Measurements from ENCODE around the gene HOXA10.

HOXA10 gene

GRCh38 chr7:27165089-27165995 lies 8.8 kb downstream of the HOXA10 start, which contains the start of gene HOXA9:
Gene HOXA9, minus strand, starts transcription at chr7:27165537. Its CDS starts 80 bp downstream, at chr7:27165457.
- DNase-seq: peak in 1 of 2 donors; percentile 68

DNA sequence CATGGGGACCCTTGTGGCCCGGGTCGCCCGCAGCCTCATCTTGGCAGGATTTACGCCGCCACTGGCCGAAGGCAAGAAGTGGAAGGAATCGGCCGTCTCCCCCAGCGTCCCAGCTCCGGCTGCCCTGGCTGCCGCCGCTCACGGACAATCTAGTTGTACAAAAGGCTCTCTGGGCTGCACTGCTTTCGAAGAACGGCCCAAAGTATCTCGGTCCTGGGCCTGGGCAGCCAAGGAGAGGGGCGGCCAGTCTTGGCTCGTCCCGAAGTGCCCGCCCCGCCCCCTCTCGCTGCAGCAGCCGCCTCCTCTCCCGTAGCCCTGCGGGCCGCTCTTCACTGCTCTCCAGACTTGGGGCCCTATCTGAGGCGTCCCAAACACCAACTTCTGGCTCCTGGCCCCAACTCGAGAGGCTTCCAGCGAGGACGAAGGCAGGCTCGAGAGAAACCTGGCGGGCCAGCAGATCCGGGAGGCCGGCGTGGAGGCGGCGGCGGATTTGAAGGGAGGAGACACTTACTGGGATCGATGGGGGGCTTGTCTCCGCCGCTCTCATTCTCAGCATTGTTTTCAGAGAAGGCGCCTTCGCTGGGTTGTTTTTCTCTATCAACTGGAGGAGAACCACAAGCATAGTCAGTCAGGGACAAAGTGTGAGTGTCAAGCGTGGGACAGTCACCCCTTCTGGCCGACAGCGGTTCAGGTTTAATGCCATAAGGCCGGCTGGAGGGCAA lies 9.6 kb downstream of the HOXA10 start:
- no peak for DNase-seq

GRCh38 chr7:27164045-27164366 lies 10.1 kb downstream of the HOXA10 start:
- DNase-seq: no peak

DNA sequence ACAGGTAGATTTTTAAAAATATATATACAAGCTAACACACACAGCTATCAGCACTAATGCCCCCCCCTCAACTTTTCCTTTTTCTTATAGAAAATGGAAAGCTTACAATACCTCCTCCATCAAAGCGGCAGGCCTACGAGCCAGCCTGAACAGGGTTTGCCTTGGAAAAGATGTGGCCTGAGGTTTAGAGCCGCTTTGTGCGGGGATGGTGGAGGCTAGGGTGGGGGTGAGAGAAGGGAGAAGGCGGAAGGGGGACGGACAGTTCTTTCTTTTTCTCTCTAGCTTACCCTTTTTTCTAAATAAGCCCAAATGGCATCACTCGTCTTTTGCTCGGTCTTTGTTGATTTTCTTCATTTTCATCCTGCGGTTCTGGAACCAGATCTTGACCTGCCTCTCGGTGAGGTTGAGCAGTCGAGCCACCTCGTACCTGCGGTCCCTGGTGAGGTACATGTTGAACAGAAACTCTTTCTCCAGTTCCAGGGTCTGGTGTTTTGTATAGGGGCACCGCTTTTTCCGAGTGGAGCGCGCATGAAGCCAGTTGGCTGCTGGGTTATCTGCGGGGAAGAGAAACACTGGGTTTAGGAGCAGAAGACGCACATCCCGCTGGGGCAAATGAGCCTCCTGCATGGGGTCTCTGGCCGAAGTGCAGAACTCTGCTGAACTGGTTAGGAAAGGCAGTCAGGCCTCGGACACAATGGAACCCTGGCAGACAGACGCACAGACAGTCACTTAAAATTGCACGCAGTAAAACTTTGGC lies 10.7 kb downstream of the HOXA10 start:
- DNase-seq: no peak

DNA sequence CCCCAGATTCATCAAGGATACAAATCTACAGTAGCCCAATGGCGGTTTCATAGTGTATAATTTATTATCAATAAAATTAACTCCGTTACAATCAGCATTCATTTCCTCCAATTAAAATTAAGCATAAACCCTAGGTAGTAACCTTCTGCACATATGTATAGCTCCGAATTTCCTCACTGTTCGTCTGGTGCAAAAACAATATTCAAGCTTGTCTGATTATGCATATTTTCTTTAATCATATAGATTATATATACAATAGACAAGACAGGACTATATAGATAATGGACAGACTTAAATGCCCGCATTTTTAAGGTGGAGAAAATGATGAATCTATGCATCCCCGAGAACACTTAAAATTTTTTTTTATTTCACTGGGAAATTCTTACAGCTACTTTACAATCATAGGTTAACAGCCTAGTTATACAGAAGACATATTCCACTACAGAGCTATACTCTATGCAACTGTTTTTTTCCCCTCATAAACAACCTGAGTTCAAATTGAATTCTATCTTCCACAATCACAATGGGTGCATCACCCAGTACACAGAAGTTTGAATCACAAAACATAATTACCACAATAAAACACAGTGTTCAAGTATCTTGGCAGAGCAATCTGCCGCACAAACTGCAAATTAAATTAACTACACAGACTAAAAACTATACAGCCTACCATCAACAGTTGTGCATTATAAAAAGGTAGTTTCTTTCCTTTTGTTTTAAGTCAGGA lies 11.4 kb downstream of the HOXA10 start:
- DNase-seq: no peak

DNA sequence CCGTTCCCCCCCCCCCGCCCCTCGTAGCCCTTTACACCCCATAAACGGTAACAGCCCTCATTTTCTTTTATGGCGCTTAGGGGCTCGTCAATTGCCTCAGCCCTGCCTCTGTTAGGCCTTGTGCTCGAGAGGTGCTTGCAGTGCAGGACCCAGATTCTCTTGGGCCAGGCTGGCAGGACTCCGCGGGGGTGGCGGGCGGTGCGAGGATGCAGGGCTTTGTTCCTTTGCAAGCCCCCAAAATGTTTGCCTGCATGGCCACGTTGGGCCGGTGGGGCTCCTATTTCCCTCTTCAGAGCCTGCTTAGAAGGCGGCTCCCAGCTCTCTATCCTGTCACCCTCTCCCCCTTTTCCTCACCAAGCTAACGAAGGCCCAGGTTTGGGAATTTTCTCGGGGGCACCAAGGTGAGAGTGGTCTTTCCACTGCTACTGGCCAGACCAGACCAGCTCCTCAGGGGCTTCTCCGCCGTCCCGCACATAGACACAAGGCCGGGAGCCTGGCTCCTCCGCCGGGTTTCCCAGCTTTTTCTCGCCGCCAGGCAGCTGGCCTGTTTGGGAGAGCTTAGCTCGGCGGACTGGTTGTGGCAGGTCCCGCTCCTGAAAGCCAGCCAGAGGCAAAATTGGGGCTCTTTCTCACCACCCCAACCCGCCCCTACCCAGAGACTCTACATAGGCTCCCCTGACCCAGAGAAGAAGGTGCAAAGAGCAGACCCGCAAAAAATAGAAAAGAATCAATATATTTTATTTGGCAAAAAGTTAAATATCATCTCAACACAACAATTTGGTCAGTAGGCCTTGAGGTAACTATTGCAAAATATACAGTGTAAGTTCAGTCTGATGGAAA lies 12.2 kb downstream of the HOXA10 start:
- no peak for DNase-seq

DNA sequence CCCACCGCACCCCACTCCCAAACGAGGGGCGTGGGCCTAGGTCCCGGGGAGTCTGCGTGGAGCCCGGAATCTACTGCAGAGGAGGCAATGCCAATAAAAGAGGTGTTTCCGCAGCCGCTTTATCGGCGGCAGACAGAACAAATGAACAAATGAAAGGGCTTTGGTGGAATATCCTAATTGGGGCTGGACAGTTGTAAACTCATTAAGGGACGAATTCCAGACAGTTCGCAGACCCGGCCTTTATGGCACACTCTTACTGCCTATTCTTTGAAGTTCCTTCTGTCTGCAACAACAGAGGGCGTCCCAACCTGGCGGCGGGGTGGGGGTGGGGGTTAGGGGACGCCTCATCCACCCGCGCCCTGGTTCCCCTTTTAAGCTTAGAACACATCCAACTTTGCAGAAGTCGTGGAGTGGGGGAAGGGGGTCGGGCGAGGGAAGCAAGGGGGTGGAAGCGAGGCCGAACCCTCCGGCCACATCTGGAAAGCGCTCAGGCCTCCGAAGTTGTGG lies 12.9 kb downstream of the HOXA10 start:
- no peak for DNase-seq

DNA sequence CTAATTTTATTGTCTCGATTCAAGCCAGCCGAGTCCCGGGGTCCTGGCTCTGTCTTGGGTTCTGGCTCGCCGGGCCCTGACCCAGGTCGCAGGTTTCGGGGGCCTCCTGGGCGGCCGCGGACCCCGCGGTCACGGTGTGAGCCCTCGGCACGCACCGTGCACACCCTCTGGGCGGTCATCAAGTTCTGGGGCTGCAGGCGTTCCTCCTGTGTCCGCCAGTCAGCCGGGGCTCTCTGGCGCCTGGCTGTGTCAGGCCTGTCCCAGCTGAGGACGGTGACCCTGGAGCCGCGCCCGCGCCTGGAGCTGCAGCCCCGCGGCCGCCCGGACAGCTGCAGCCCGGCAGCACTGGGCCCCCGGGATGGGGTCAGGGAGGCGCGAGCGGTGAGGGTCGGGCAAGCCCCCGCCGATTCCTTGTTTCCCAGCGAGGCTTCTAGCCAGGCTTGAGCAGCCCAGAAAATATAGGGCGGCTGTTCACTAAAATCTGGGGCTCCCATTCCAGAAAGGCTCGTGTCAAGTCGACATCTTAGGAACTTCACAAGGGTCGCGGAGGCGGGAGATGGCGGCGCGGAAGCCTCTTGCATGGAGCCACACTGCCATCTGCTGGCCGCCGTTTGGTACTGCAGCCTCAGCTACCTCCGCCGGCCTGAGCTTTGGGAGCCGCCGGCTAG lies 13.4 kb downstream of the HOXA10 start:
- peak; percentile 83 to 86 for DNase-seq

DNA sequence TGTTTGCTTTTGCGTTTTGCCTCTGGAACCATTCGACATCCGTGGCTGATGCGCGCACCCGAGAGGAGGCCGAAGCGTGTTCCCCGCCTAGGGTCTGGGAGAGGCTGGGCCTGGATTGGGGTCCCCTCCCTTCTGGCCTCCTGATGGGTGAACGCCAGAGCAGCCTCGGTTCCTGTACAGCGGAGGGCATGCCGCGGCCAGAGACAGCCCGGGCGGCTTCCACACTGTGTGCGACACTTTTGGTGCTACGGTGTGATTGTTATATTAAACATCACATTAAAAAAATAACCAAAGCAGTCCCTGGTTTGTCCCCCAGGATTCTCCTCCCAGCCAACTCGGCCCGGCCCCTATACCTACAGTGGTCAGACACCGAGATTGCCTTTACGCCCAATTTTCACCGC lies 14.0 kb downstream of the HOXA10 start:
- DNase-seq: no peak

GRCh38 chr7:27159266-27160144 lies 14.6 kb downstream of the HOXA10 start:
- DNase-seq: no peak

DNA sequence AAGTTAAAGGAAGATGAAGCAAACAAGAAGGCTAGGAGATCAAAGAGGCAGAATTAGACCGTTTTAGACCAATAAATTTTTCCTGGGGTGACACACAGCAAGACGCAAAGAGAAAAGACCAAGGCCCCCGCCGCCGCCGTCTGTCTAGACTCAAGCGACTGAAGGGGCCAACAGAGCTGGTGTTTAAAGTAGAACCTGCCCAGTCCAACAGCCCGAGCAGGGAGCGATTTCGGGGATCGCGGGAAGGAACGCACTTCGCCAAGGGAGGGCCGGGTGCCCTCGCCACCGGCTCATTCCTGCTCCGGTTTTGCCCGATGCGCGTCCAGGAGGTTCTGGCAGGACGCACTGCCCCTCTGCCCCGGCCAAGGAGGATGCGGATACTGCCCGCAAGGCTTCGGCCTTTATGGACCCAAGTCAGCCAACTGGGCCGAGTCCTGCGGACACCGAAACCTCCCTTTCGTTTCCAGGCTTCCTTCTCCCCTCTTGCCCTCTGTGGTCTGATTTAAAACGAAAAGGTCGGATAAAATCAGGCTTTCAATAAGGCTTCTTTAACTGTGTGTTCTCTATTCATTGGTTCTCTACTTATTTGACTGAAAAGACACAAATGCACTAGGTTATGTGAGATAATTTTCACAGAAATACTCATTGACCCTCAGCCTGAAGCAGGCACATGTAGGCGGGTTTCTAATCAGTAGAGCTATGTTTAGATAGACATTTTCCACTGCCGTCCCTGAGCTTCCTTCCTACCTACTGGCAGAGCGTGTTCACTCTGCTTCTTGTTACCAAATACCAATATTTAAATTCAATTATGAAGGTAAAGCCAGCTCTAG lies 15.5 kb downstream of the HOXA10 start:
- DNase-seq: peak in 1 of 2 donors; percentile 8

DNA sequence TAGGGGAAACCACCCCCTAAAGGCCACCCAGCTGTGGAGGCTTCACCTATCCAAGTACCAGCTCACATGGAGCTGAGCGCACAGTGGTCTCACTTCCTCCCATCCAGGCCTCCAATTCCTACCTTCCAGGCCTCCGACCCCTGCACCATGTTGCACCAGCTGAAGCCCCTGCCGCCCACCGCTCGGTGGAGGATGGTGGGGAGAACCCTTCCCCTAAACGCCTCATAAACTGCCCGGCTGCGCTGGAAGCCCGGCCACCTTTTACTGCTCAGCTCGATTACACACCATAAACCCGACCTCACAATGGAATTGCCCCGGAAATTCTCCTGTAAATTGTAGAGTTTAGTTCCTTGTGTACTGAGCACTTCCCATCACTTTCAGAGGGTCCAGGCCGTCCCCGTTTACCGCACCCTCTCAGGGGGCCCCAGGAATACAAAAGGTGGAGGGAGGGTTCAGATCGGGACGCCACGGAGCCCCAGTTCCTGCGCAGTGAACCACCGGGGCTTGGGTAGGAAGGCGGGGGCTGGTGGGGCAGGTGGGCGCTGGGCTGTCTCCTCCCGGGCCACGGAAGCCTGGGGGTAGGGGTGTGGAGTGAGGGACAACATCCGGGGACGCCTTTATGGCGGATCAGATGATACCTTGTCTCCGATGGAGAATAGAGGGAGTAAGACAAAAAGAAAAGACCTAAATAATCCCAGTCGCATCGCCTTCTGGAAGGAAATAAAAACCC lies 16.3 kb downstream of the HOXA10 start:
- no peak for DNase-seq

- DNase-seq: no peak
Observed at GRCh38 chr7:27156916-27157701, 17.0 kb downstream of the HOXA10 start.

DNA sequence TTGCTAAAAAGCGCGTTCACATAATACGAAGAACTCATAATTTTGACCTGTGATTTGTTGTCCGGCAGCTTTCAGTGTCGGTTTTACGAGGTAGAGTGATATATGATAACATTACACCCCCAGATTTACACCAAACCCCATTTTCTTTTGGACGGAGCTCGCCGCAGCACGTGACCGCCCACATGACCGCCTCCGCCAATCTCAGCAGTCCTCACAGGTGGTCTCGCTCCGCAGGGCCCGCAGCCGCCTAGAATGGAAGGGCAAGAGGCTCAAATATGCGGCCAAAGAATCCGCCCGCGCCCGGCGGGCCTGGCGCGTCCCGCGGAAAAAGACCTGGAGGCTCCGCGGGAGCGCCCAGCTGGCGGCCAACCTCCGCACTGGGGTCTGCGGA lies 17.6 kb downstream of the HOXA10 start, which contains the start of gene HOXA7:
TSS of gene HOXA7 (minus strand) at position 168 of the 391 bp plus-strand sequence. CDS start at position 38, 130 bp downstream.
- no peak for DNase-seq

DNA sequence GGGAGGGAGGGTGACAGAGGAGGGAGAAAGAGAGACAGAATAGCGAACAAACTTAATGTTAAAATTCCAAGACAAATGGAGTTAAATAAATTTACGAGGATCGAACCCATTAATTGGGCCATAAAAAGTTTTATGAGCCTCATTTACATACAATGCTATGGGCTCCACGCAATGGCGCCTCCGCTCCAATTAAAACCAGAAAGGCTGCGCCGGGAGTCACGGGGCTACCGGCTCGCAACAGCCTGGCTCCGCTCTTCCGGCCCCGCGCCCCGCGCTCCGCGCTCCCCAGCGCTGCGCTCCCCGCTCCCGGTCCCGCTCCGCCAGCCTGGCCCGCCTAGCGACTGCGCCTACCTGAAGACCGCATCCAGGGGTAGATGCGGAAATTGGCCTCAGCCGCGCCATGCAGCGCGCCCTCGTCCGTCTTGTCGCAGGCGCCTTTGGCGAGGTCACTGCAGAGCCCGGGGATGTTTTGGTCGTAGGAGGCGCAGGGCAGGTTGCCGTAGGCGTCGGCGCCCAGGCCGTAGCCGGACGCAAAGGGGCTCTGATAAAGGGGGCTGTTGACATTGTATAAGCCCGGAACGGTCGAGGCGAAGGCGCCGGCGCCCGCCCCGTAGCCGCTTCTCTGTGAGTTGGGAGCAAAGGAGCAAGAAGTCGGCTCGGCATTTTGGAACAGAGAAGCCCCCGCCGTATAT lies 18.2 kb downstream of the HOXA10 start:
- no peak for DNase-seq

Data from CD4-positive, alpha-beta T cell treated with Interleukin-4 for 1 hour (primary cell).